Hematopoietic multipotent progenitor cell (in vitro differentiated cells): ENCODE data around the gene TMEM35B. TPM values are rescaled to one million over a fixed set of nuclear protein-coding genes. Genes with fewer than 3 reads are reported as not detected.
"Not testable (repeated sequence)": the region's sequence is repeated elsewhere in the genome, so short reads cannot be mapped to it uniquely, and the experiment has no call there.

Source experiments
- DNase-seq, 3 donors: peaks; one replicate each; pipeline ENCODE4 v3.0.0-alpha.2; 2011 to 2015; ENCODE audit warnings: low read depth in 2 of 3, low spot score in 2 of 3
- small RNA-seq: library from RNA; depleted of rRNA; stranded (forward); fragments of <200 nt; gene quantifications from one replicate; pipeline ENCODE3, GENCODE V24; 2012
- total RNA-seq: library from RNA; depleted of rRNA; stranded (reverse); fragments of >200 nt; gene quantifications from one replicate; pipeline ENCODE4 v1.2.3, GENCODE V29; 2012

Gene TMEM35B
- total RNA-seq, 1 donor: 34.2 TPM

DNA sequence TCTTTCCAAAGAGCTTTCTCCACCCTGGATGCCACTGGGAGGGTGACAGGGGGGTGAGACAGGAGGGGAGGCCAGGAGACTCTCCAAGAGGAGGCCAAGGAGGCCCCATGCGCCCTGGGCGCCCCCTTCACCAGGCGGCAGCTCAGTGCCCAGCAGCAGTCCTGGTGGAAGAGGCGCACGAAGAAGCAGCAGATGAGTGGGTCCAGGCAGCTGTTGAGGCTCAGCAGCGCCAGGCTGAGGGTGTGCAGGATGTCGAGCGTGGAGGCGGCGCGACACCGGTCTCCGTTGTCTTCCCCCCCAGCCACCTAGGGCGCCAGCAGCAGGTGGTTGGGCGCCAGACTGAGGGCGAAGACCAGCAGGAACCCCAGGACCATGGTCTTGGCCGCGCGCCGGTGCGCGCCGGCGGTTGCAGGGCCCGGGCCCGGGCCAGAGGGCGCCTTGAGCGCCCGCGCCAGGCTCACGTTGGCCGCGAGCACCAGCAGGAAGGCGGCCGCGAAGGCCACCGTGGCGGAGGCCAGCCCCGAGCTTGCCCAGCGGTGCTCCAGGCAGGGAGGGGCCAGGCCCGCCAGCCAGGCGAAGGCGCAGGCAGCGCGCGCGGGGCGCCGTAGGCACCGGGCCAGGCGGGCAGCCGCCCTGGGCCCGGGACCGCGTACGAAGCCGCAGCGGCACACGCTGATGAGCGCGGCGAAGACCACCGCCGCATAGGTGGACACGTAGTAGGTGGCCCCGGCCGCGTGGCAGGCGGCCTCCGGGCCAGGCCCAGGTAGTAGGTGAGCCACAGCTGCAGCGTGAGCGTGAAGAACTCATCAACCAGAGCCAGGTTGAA lies 8.6 kb downstream of the TMEM35B start:
- no peak for DNase-seq

DNA sequence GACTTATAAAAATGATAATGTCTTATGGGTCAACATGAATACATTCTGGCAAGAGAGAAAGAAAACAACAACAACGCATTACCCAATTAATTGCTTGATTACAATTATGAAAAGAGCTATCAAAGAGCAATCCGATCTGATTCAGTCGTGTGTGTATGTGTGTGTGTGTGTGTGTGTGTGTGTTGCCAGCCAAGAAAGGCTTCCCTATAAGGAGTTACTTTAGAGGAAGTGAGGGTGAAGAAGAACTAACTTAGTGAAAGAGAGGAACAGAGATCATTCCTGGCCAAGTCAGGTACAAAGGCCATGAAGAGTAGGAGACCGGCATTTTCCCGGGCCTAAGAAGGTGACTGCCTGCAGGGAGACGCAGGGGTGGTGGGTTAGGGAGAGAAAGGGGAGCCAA lies 9.4 kb downstream of the TMEM35B start:
- no peak for DNase-seq

DNA sequence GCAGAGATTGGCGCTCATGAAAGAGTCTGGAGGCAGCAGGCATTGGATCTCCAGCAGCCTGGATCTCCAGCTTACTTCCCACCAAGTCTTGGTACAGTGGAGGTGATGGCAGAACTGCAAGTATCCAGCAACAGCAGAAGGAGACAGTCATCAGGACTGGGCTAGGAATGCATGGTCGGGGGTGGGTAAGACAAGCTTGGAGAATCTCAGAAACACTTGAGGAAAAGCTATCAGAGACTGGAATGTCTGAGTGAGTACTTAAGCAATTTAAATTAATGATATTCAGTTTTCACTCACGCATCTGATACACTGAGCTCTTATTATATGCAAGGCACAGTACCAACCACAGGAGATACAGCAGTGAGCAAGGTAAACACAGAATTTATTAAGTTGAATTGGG lies 9.8 kb downstream of the TMEM35B start:
- no peak for DNase-seq

DNA sequence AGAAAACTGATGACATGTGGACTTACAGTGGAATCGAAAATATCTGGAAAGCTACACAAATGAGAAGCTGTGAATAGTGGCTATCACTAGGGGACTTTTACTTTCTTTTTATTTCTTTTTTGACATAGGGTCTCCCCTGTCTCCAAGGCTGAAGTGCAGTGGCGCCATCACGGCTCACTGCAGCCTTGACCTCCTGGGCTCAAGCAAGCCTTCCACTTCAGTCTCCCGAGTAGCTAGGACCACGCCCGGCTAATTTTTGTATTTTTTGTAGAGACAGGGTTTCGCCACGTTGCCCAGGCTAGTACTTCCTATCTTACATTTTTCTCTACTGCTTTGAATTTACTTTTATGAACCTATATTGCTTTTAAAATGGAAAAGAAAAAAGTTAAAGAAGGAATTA lies 10.5 kb downstream of the TMEM35B start:
- no peak for DNase-seq

DNA sequence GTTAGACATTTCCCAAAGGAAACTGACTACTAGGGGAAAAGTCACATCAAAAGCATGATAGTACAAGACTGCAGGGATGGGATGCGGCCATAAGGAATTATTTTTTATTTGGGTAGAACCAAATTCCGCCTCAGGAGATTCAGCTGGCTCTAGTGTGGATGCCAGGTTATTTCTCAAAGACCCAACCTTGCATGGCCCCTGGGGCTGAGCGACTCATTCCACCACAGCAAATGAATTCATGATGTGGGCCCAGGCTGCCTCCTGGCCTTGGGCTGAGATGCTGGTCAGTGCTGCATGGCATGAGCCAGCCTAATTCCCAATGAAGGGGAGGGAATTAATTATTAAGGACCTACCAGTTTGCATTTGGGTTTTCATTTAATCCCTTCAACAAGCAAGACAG lies 11.8 kb downstream of the TMEM35B start:
- no peak for DNase-seq

DNA sequence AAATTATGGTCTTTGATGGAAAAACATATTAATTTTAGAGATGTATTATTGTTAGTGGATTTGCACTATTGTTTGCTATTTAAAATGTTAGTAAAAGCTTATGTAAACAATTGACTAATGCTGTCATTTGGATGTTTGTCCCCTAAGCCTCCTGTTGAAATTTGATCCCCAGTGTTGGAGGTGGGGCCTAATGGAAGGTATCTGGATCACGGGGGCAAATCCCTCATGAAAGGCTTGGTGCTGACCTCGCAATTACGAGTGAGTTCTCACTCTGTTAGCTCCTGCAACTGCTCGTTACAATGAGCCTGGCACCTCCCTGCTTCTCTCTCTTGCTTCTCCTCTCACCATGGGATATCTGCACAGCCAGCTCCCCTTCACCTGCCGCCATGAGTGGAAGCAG lies 14.3 kb downstream of the TMEM35B start:
- no peak for DNase-seq

DNA sequence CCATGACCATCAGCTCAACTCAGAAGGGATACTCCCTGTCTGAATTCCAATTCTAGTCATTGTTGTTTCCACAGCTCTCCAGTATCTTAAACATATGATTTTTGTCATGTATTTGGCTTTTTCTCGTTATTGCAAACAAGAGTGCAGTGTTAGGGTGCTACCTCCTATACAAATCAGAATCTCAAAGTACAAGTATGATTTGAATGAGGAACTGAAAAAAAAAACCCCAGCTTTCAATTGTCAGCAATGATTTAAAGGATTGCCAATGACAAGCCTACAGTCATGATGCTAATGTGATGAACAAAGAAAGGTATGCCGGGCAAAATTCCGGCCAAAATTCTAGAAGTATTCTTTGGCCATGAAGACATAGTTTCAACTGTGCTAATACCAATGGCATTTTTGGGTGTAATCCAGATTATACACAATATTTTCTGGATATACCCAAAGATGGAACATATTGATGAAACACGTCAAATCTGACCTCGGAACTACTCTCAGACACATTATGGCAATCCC lies 14.9 kb downstream of the TMEM35B start:
- DNase-seq: no peak

DNA sequence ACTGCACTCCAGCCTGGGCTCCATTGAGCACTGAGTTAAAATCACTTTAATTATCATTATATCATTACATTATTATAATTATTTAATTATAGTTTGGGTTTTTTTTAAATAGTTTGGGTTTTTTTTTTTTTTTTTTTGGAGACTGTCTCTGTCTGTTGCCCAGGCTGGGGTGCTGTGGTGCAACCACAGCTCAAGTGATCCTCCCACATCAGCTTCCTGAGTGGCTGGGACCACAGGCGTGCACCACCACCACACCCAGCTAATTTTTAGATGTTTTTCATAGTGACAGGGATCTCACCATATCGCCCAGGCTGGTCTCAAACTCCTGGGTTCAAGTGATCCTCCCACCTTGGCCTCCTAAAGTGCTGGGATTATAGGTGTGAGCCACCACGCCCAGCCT lies 16.9 kb downstream of the TMEM35B start:
- DNase-seq: not testable (repeated sequence)

DNA sequence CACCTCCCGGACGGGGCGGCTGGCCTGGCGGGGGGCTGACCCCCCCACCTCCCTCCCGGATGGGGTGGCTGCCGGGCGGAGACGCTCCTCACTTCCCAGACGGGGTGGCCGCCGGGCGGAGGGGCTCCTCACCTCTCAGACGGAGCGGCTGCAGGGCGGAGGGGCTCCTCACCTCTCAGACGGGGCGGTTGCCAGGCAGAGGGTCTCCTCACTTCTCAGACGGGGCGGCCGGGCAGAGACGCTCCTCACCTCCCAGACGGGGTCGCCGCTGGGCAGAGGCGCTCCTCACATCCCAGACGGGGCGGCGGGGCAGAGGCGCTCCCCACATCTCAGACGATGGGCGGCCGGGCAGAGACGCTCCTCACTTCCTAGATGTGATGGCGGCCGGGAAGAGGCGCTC lies 17.5 kb downstream of the TMEM35B start:
- not testable (repeated sequence) for DNase-seq

DNA sequence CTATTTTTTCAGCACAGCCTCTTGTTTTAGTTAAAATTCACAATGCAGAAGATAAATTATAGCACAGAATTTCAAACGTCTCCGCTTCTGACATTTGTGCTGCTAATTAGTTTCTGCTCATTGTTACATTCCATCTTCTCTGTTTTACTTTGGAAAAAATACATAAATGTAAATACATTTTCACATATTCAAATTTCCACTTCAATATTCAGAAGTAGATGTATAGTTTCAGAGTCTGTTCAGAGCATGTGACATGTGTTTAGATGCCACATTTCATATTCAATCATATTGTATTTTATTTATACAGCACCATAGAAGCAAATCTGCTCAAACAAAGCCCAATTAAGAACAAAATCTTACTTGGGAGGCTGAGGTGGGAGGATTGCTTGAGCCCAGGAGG lies 19.6 kb downstream of the TMEM35B start:
- DNase-seq: no peak

DNA sequence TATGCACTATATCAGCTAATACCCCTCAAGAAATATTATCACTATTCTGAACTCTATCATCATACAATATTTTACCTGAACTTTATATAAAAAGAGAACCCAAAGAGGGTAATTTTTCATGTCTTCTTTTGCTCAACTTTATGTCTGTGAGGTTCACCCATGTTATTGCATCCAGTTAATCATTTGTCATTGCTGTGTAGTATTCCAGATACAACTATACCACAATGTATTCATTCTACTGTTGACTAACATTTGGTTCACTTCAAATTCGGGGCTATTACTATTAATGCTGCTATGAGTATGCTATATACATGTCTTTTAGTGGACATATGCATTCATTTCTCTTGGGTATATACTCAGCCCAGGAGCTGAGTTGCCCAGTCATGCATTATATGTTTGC lies 34.7 kb downstream of the TMEM35B start:
- no peak for DNase-seq

DNA sequence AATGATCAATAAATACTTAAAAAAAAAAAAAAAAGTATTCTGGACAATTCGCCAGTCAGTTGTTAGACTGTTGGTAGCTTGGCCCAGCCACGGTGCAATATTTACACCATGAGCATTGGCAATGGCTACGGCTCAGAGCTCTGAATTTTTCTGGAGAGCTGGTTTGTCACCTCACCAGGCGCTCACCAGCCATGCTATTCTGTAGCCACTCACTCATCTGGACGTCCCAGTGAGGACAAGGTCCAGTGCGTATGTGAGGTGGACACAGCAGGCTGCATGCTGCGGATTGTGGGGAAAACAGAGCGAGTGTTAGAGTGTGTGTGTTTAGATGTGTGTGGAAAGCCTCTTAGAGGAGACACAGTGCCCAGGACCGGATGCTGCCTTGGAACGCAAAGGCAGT lies 36.4 kb downstream of the TMEM35B start:
- not testable (repeated sequence) for DNase-seq

DNA sequence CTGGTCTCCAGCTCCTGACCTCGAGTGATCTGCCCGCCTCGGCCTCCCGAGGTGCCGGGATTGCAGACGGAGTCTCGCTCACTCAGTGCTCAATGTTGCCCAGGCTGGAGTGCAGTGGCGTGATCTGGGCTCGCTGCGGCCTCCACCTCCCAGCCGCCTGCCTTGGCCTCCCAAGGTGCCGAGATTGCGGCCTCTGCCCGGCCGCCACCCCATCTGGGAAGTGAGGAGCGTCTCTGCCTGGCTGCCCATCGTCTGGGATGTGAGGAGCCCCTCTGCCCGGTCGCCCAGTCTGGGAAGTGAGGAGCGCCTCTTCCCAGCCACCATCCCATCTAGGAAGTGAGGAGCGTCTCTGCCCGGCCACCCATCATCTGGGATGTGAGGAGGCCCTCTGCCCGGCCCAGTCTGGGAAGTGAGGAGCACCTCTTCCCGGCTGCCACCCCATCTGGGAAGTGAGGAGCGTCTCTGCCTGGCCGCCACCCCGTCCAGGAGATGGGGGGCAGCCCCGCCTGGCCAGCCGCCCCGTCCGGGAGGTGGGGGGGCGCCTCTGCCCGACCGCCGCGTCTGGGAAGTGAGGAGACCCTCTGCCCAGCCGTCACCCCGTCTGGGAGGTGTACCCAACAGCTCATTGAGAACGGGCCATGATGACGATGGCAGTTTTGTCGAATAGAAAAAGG lies 37.4 kb downstream of the TMEM35B start:
- DNase-seq: not testable (repeated sequence)

DNA sequence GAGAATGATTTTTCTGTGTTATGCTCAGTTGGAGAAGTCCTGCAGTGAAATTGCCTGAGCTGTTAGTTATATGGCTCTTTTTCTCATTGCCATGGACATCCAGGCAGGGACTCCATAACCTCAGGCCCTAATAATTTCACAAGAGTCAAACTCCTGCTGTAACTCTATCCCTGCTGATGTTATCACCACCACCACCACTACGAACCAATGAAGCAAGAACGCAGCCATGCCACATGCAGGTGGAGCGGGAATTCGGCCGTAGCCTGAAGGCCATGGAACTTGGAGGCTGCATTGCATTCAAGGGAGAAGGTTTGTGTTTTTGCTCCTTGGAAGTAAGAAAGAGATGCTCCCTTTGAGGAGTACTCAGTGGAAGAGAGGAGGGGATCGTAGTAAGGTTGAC lies 38.9 kb downstream of the TMEM35B start:
- no peak for DNase-seq

DNA sequence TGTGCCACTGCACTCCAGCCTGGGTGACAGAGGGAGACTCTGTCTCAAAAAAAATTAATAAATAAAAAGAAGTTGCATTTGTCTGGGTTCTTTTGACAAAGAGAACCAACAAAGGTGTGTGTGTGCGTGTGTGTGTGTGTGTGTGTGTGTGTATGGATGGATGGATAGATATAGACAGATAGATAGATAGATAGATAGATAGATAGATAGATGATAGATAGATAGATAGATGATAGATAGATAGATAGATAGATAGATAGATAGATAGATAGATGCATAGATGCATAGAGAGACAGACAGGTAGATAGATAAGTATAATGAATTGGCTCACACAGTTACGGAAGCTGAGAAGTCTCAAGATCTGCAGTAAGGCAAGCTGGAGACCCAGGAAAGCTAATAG lies 43.3 kb downstream of the TMEM35B start:
- not testable (repeated sequence) for DNase-seq

Small RNA genes within 50 kb of the gene (small RNA-seq; reads per million reads assigned to genes)
- gene TMEM35B: not detected

Other genes starting within 250 kb of the TMEM35B start
- not detected for gene GJB5, start 230.3 kb downstream of the TMEM35B start, total RNA-seq
- gene GJB4, start 225.6 kb downstream of the TMEM35B start, total RNA-seq: not detected
- under 0.01 TPM for gene GJB3, start 204.1 kb downstream of the TMEM35B start, total RNA-seq
- 7.3 TPM for gene GJA4, start 192.3 kb downstream of the TMEM35B start, total RNA-seq
- 40.7 TPM for gene SMIM12, start 125.6 kb downstream of the TMEM35B start, total RNA-seq
- gene DLGAP3, start 55.7 kb downstream of the TMEM35B start, total RNA-seq: 0.27 TPM
- 17.8 TPM for gene ZMYM6, start 46.6 kb upstream of the TMEM35B start, total RNA-seq
- 17.8 TPM for gene ZMYM1, start 94.0 kb upstream of the TMEM35B start, total RNA-seq
- gene SFPQ, start 207.8 kb upstream of the TMEM35B start, total RNA-seq: 221 TPM